Activated T-cell treated with anti-CD3 and anti-CD28 coated beads for 24 hours (primary cell): ENCODE data around the gene MAP7D3.
"Not testable (repeated sequence)": the region's sequence is repeated elsewhere in the genome, so short reads cannot be mapped to it uniquely, and the experiment has no call there.

ENCODE experiments used
- DNase-seq: peaks from one replicate; pipeline ENCODE4 v3.0.0-alpha.2; 2020; ENCODE audit warnings: low read depth

The MAP7D3 gene

GRCh38 chrX:136182414-136182813 is 68.8 kb downstream of the MAP7D3 start:
- DNase-seq = no peak

DNA sequence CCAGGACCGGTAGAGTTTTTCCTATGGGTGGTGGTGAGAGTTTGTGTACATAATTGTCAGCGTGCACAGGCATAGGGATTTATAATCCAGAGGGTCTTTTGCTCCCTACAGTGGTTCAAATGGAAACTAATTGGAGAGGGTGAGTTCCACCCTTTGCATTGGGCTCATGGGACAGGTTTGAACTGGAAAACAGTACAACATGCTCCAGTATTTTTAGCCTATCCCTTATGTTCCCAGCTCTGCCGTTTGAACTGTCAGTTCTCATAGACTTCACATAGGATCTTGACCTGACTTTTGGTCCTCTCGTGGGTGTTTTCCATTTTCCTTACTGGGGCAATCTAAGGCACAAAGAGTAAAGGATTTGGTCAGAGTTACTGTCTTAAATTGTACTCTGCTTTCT is 72.1 kb downstream of the MAP7D3 start:
- DNase-seq = no peak

GRCh38 chrX:136176399-136176825 is 74.8 kb downstream of the MAP7D3 start:
- no peak for DNase-seq

DNA sequence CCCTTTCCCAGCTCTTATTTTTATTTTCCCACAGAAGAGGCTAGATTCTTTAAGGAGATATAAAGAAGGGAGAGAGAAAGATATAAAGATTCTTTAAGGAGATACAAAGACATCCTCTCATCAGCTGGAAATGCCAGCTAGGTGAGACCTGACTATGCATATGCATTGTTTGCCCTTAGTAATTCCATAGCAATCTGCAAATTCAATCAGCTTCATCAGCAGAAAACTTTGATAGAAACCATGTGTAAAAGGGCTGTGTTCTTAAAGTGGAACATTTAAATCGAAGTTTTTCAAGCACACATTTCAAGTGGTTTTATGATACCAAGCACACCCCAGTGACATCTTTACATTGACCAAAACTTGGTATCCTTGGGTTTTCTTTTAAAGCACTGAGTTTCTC is 79.8 kb downstream of the MAP7D3 start:
- no peak for DNase-seq

- no peak for DNase-seq
Measured at GRCh38 chrX:136170139-136170800, 80.9 kb downstream of the MAP7D3 start.

GRCh38 chrX:136168929-136169735 is 82.1 kb downstream of the MAP7D3 start:
- DNase-seq = no peak

- not testable (repeated sequence) for DNase-seq
Measured at GRCh38 chrX:136167989-136168388, 83.2 kb downstream of the MAP7D3 start.

GRCh38 chrX:136166221-136166855 is 84.9 kb downstream of the MAP7D3 start:
- no peak for DNase-seq

- DNase-seq = no peak
Measured at GRCh38 chrX:136165406-136165805, 85.8 kb downstream of the MAP7D3 start.

GRCh38 chrX:136163689-136164088 is 87.5 kb downstream of the MAP7D3 start:
- no peak for DNase-seq
